IMR-90 (cell line): Measurements from ENCODE around the gene CBFA2T3. TPM values are rescaled to one million over a fixed set of nuclear protein-coding genes. Genes with fewer than 3 reads are reported as not detected.

Experiments
- ATAC-seq: fragments of 200-7000 bp; cut with Tn5 transposase; 2 replicates; pipeline ENCODE4 v1.9.1; 2020; ENCODE audit warnings: low read depth, mild to moderate bottlenecking, moderate library complexity
- BruUV-seq: library from RNA; stranded (reverse); fragments of 400-500 nt; replicated peaks from 2 replicates; lab custom pipeline; 2021; lab: Mats Ljungman, UMichigan
- CTCF ChIA-PET: fragments of 300-600 bp; formaldehyde crosslinking; extraction: SDS; loops from one replicate; lab custom pipeline; 2021; ENCODE audit warnings: antibody characterized with exemption; lab: Yijun Ruan, JAX
- POLR2A ChIA-PET: fragments of 300-600 bp; sonication (Branson Sonifier 250); formaldehyde crosslinking; loops from one replicate; lab custom pipeline; 2022; ENCODE audit warnings: antibody characterized with exemption; ENCODE audit not compliant: unreplicated experiment; lab: Charles Lee
- DNase-seq: peaks from one replicate; pipeline ENCODE4 v3.0.0; 2013
- H2AFZ ChIP-seq: replicated peaks from 2 replicates; pipeline ENCODE3; 2013; ENCODE audit warnings: low read length, mild to moderate bottlenecking; ENCODE audit not compliant: poor library complexity
- H2AK5ac ChIP-seq: 2 replicates; pipeline ENCODE4 v1.6.1; 2013; ENCODE audit warnings: low read depth, low read length, inconsistent platforms
- H2AK9ac ChIP-seq: replicated peaks from 2 replicates; pipeline ENCODE3; 2013; ENCODE audit warnings: mild to moderate bottlenecking, low read depth, low read length, moderate library complexity; ENCODE audit not compliant: poor library complexity
- H2BK120ac ChIP-seq: 2 replicates; pipeline ENCODE4 v1.6.1; 2013; ENCODE audit warnings: low read depth, low read length, inconsistent platforms
- H2BK15ac ChIP-seq: 3 replicates; pipeline ENCODE4 v1.6.1; 2013; ENCODE audit warnings: low read depth, low read length, inconsistent platforms
- H2BK20ac ChIP-seq: 2 replicates; pipeline ENCODE4 v1.6.1; 2013; ENCODE audit warnings: low read depth, mild to moderate bottlenecking, inconsistent platforms, low read length, moderate library complexity
- H2BK5ac ChIP-seq: 2 replicates; pipeline ENCODE4 v1.6.1; 2013; ENCODE audit warnings: mild to moderate bottlenecking, low read depth, low read length, inconsistent platforms; ENCODE audit not compliant: poor library complexity, severe bottlenecking
- H3K14ac ChIP-seq: replicated peaks from 2 replicates; pipeline ENCODE4 v1.6.1; 2013; ENCODE audit warnings: low read depth, low read length, inconsistent platforms
- H3K18ac ChIP-seq: 2 replicates; pipeline ENCODE4 v1.6.1; 2013; ENCODE audit warnings: low read depth, low read length, control low read depth
- H3K23ac ChIP-seq: 2 replicates; pipeline ENCODE4 v1.6.1; 2013; ENCODE audit warnings: low read depth, low read length, inconsistent platforms
- H3K27ac ChIP-seq: 2 replicates; pipeline ENCODE4 v1.5.1; 2013; ENCODE audit warnings: mild to moderate bottlenecking, control low read depth, low read length; ENCODE audit not compliant: insufficient read depth
- H3K27me3 ChIP-seq: 2 replicates; pipeline ENCODE4 v1.6.1; 2013; ENCODE audit warnings: low read length; ENCODE audit not compliant: control insufficient read depth, insufficient read depth
- H3K36me3 ChIP-seq: 2 replicates; pipeline ENCODE4 v1.6.1; 2013; ENCODE audit warnings: low read length, mixed read lengths; ENCODE audit not compliant: control insufficient read depth, insufficient read depth
- H3K4ac ChIP-seq: 2 replicates; pipeline ENCODE4 v1.6.1; 2013; ENCODE audit warnings: low read depth, low read length, inconsistent platforms
- H3K4me1 ChIP-seq: 2 replicates; pipeline ENCODE4 v1.6.1; 2013; ENCODE audit warnings: low read length, mixed read lengths; ENCODE audit not compliant: control insufficient read depth, insufficient read depth
- H3K4me2 ChIP-seq: 2 replicates; pipeline ENCODE4 v1.6.1; 2013; ENCODE audit warnings: low read depth, mild to moderate bottlenecking, control low read depth, low read length, moderate library complexity
- H3K4me3 ChIP-seq: 2 replicates; pipeline ENCODE4 v1.5.1; 2013; ENCODE audit warnings: low read depth, mild to moderate bottlenecking, control low read depth, low read length, moderate library complexity; ENCODE audit not compliant: insufficient read depth
- H3K56ac ChIP-seq: 2 replicates; pipeline ENCODE4 v1.6.1; 2013; ENCODE audit warnings: low read length, inconsistent platforms; ENCODE audit not compliant: insufficient read depth; ENCODE audit errors: extremely low read depth
- H3K79me1 ChIP-seq, 2 experiments: 2 replicates each; pipeline ENCODE4 v1.6.1; 2013; ENCODE audit warnings: low read length in 2 of 2, inconsistent platforms in 1 of 2, low read depth in 1 of 2
- H3K9ac ChIP-seq: 2 replicates; pipeline ENCODE4 v1.6.1; 2013; ENCODE audit warnings: low read depth, low read length, control low read depth
- H3K9me1 ChIP-seq: 2 replicates; pipeline ENCODE4 v1.6.1; 2013; ENCODE audit warnings: low read length, inconsistent platforms; ENCODE audit not compliant: insufficient read depth
- H3K9me3 ChIP-seq: 2 replicates; pipeline ENCODE4 v1.6.1; 2013; ENCODE audit warnings: low read length; ENCODE audit not compliant: control insufficient read depth, insufficient read depth
- H4K20me1 ChIP-seq: 2 replicates; pipeline ENCODE4 v1.6.1; 2013; ENCODE audit warnings: low read length, inconsistent platforms; ENCODE audit not compliant: insufficient read depth
- H4K5ac ChIP-seq: 2 replicates; pipeline ENCODE4 v1.6.1; 2013; ENCODE audit warnings: mild to moderate bottlenecking, low read depth, low read length, control low read depth
- H4K8ac ChIP-seq, 2 experiments: 2 replicates each; pipeline ENCODE4 v1.6.1; 2013; ENCODE audit warnings: low read depth in 2 of 2, low read length in 2 of 2, control low read depth in 1 of 2, inconsistent platforms in 1 of 2
- H4K91ac ChIP-seq: 2 replicates; pipeline ENCODE4 v1.6.1; 2013; ENCODE audit warnings: low read depth, low read length, inconsistent platforms; ENCODE audit not compliant: insufficient read depth
- BHLHE40 ChIP-seq: fragments of 150-350 bp; IDR thresholded peaks from 2 replicates; pipeline ENCODE4 v1.6.1; 2016; ENCODE audit warnings: mild to moderate bottlenecking, low read depth, low read length
- CEBPB ChIP-seq: IDR thresholded peaks from 2 replicates; pipeline ENCODE4 v1.6.1; 2012; ENCODE audit warnings: low read depth, low read length, improper control_type of control experiment
- ELK1 ChIP-seq: fragments of 150-350 bp; IDR thresholded peaks from 2 replicates; pipeline ENCODE4 v1.6.1; 2016; ENCODE audit warnings: low read depth, mild to moderate bottlenecking, low read length, moderate library complexity, borderline replicate concordance
- MAFK ChIP-seq: IDR thresholded peaks from 2 replicates; pipeline ENCODE4 v1.6.1; 2012; ENCODE audit warnings: low read depth, low read length, improper control_type of control experiment
- MAZ ChIP-seq: IDR thresholded peaks from 2 replicates; pipeline ENCODE4 v1.6.1; 2012; ENCODE audit warnings: low read depth, mild to moderate bottlenecking, low read length, improper control_type of control experiment, moderate library complexity, borderline replicate concordance
- MXI1 ChIP-seq: IDR thresholded peaks from 2 replicates; pipeline ENCODE4 v1.6.1; 2012; ENCODE audit warnings: low read depth, mild to moderate bottlenecking, low read length, moderate library complexity, borderline replicate concordance
- POLR2A ChIP-seq: IDR thresholded peaks from 2 replicates; pipeline ENCODE4 v1.6.1; 2012; ENCODE audit warnings: mild to moderate bottlenecking, low read depth, low read length
- RAD21 ChIP-seq: IDR thresholded peaks from 2 replicates; pipeline ENCODE4 v1.6.1; 2012; ENCODE audit warnings: low read length, improper control_type of control experiment
- RCOR1 ChIP-seq: IDR thresholded peaks from 2 replicates; pipeline ENCODE4 v1.6.1; 2012; ENCODE audit warnings: mild to moderate bottlenecking, low read length, improper control_type of control experiment; ENCODE audit not compliant: insufficient replicate concordance
- RFX5 ChIP-seq: IDR thresholded peaks from 2 replicates; pipeline ENCODE4 v1.8.0; 2012; ENCODE audit warnings: low read depth, mild to moderate bottlenecking, low read length, moderate library complexity
- SMC3 ChIP-seq: fragments of 150-350 bp; IDR thresholded peaks from 2 replicates; pipeline ENCODE4 v1.6.1; 2016; ENCODE audit warnings: low read depth, mild to moderate bottlenecking, antibody characterized with exemption, low read length, moderate library complexity
- USF2 ChIP-seq: fragments of 150-350 bp; IDR thresholded peaks from 2 replicates; pipeline ENCODE4 v1.6.1; 2017; ENCODE audit warnings: mild to moderate bottlenecking, antibody characterized with exemption, low read length, low read depth
- WGBS, 2 experiments: methylation state at CpG; one replicate each; pipeline versions ENCODE4 v1.1.5 to v1.1.7; 2013; ENCODE audit warnings: missing lambda C conversion rate in 2 of 2; ENCODE audit not compliant: insufficient read length in 1 of 2; ENCODE audit errors: extremely low coverage in 2 of 2; 5-methylcytosine and 5-hydroxymethylcytosine counted together
- dilution Hi-C: fragments of 300-500 bp; cut with HindIII; formaldehyde crosslinking; loops from one replicate; pipeline ENCODE4 v1.14.3; 2018; ENCODE audit warnings: low sequenced_read_pairs; ENCODE audit not compliant: unreplicated experiment
- in situ Hi-C: fragments of 300-500 bp; cut with MboI; formaldehyde crosslinking; loops from 3 replicates; pipeline ENCODE4 v1.14.3; 2019; ENCODE audit warnings: low sequenced_read_pairs, inconsistent platforms, mixed read lengths
- intact Hi-C: fragments of 100-400 bp; cut with micrococcal nuclease; formaldehyde crosslinking; loops from 2 replicates; pipeline ENCODE4 v1.10.0; 2022
- polyA plus RNA-seq, 3 experiments: library from polyadenylated mRNA; depleted of rRNA; stranded (reverse); fragments of >200 nt; gene quantifications; 2 replicates each; pipeline ENCODE4 v1.2.3, GENCODE V29; 2012; ENCODE audit warnings: low replicate concordance in 1 of 3
- total RNA-seq: library from RNA; depleted of rRNA; stranded (reverse); fragments of >200 nt; gene quantifications from 2 replicates; pipeline ENCODE4 v1.2.3, GENCODE V29; 2012

Gene CBFA2T3
- total and polyA plus RNA-seq, 2 of the 4 experiments (the other 2 are of a cell fraction): not detected

- dilution Hi-C loops: no loop called here
- DNase-seq (no peak), ATAC-seq (no peak)
- no peak overlapping the region for H4K5ac ChIP-seq
- no peaks in the 10 kb centered on the region for H4K20me1 ChIP-seq
- no peaks in the 10 kb centered on the region for H3K9me3 ChIP-seq
- no peak overlapping the region for H2BK120ac ChIP-seq
- CTCF ChIA-PET: no interaction called here
- intact Hi-C loops: no loop called here
- no peak overlapping the region for H2BK5ac ChIP-seq
- peaks cover 70% of the 10 kb centered on the region for H3K27me3 ChIP-seq
- H3K9me1 ChIP-seq: no peaks in the 10 kb centered on the region
- H3K4me3 ChIP-seq: no peak overlapping the region
- H4K8ac ChIP-seq: no peak overlapping the region
- in situ Hi-C loops: no loop called here
- H3K18ac ChIP-seq: no peak overlapping the region
- no peak overlapping the region for H3K23ac ChIP-seq
- no peak overlapping the region for H3K56ac ChIP-seq
- H2BK15ac ChIP-seq: no peak overlapping the region
- no peak overlapping the region for H2AK5ac ChIP-seq
- H2BK20ac ChIP-seq: no peak overlapping the region
- POLR2A ChIA-PET: no interaction called here
- H3K9ac ChIP-seq: no peak overlapping the region
- no peak for TF ChIP-seq USF2
- TF ChIP-seq RAD21: no peak
- no peak for TF ChIP-seq MXI1
- TF ChIP-seq RFX5: no peak
- TF ChIP-seq MAFK: no peak
- no peak for TF ChIP-seq POLR2A
- TF ChIP-seq SMC3: no peak
- no peak for TF ChIP-seq BHLHE40
- TF ChIP-seq CEBPB: no peak
- no peak for TF ChIP-seq ELK1
- TF ChIP-seq RCOR1: no peak
- TF ChIP-seq MAZ: no peak
- H3K4me1 ChIP-seq: no peaks in the 10 kb centered on the region
- no peak overlapping the region for H2AFZ ChIP-seq
- H3K27ac ChIP-seq: no peak overlapping the region
- H2AK9ac ChIP-seq: no peak overlapping the region
- no peak overlapping the region for H3K4ac ChIP-seq
- BruUV-seq: no TSS peak
- H3K14ac ChIP-seq: no peak overlapping the region
- H3K79me1 ChIP-seq: no peaks in the 10 kb centered on the region
- H3K36me3 ChIP-seq: no peaks in the 10 kb centered on the region
- H3K4me2 ChIP-seq: no peak overlapping the region
- 79% methylated on average over 9 of the region's 20 CpGs; no CpG with 5 or more reads in 1 of the 2 experiments for WGBS, 2 experiments
- no peak overlapping the region for H4K91ac ChIP-seq
These were observed 33.3 kb downstream of the CBFA2T3 start for GRCh38 chr16:88943741-88944140.
